ENCODE data around the gene CALHM2.

DNA sequence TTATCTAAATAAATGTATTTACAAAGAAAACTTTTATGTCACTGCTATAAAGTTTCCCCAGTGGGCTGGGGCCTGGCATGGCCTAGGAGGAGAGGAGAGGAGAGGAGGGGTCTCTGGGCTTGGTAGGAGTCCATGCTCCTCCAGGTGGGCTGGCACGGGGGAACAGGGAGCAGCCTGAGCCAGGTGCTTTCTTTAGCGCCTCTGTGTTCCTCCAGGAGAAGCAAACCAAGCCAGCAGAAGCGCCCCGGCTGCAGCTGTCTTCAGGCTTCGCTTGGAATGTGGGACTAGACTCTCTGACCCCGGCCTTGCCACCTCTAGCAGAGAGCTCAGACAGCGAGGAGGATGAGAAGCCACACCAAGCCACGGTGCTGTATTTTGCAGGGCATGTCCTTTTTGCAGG is 10.6 kb downstream of the CALHM2 start:
- TF ChIP-seq POLR2A (IDR thresholded peaks at IDR 0.05): no peak
- TF ChIP-seq, protein P1, sequence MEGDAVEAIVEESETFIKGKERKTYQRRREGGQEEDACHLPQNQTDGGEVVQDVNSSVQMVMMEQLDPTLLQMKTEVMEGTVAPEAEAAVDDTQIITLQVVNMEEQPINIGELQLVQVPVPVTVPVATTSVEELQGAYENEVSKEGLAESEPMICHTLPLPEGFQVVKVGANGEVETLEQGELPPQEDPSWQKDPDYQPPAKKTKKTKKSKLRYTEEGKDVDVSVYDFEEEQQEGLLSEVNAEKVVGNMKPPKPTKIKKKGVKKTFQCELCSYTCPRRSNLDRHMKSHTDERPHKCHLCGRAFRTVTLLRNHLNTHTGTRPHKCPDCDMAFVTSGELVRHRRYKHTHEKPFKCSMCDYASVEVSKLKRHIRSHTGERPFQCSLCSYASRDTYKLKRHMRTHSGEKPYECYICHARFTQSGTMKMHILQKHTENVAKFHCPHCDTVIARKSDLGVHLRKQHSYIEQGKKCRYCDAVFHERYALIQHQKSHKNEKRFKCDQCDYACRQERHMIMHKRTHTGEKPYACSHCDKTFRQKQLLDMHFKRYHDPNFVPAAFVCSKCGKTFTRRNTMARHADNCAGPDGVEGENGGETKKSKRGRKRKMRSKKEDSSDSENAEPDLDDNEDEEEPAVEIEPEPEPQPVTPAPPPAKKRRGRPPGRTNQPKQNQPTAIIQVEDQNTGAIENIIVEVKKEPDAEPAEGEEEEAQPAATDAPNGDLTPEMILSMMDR (IDR thresholded peaks at IDR 0.05): no peak

Data from esophagus squamous epithelium (tissue), 4 donors.